H1 (cell line): ENCODE measurements around the gene ADGRV1. TPM values are rescaled to one million over a fixed set of nuclear protein-coding genes. Genes with fewer than 3 reads are reported as not detected.

ENCODE experiments used
- CTCF ChIA-PET: fragments of 300-600 bp; sonication (Branson Sonifier 250); formaldehyde crosslinking; loops from one replicate; lab custom pipeline; 2021; ENCODE audit not compliant: partially characterized antibody; lab: Charles Lee
- POLR2A ChIA-PET: fragments of 300-600 bp; sonication (Branson Sonifier 250); formaldehyde crosslinking; loops from one replicate; lab custom pipeline; 2021; ENCODE audit warnings: inconsistent platforms; ENCODE audit not compliant: partially characterized antibody; lab: Charles Lee
- DNase-seq, 2 experiments: peaks; one replicate each; pipeline versions ENCODE4 v3.0.0 to v3.0.0-alpha.2; 2010 to 2022; ENCODE audit warnings: low spot score in 2 of 2, low read depth in 1 of 2, mixed read lengths in 1 of 2
- FAIRE-seq: peaks from 2 replicates; lab custom pipeline; 2011; peaks lifted over from hg19 to GRCh38; lab: Jason Lieb, UNC
- H2AFZ ChIP-seq: 2 replicates; pipeline ENCODE4 v1.8.1; 2012; ENCODE audit warnings: low read length, inconsistent platforms
- H2AK5ac ChIP-seq: 2 replicates; pipeline ENCODE4 v1.6.1; 2013; ENCODE audit warnings: low read depth, low read length
- H2BK120ac ChIP-seq: replicated peaks from 2 replicates; pipeline ENCODE3; 2013; ENCODE audit warnings: low read depth, low read length, inconsistent platforms
- H2BK12ac ChIP-seq: 2 replicates; pipeline ENCODE4 v1.6.1; 2013; ENCODE audit warnings: low read depth, low read length
- H2BK15ac ChIP-seq: 2 replicates; pipeline ENCODE4 v1.6.1; 2013; ENCODE audit warnings: low read length
- H2BK20ac ChIP-seq: 2 replicates; pipeline ENCODE4 v1.6.1; 2013; ENCODE audit warnings: low read length
- H2BK5ac ChIP-seq: 2 replicates; pipeline ENCODE4 v1.6.1; 2013; ENCODE audit warnings: low read depth, low read length
- H3K14ac ChIP-seq: 2 replicates; pipeline ENCODE4 v1.6.1; 2013; ENCODE audit warnings: inconsistent platforms; ENCODE audit not compliant: insufficient read length
- H3K18ac ChIP-seq: 2 replicates; pipeline ENCODE4 v1.6.1; 2013; ENCODE audit warnings: low read length; ENCODE audit errors: extremely low read depth
- H3K23ac ChIP-seq: 2 replicates; pipeline ENCODE4 v1.6.1; 2013; ENCODE audit warnings: inconsistent platforms; ENCODE audit not compliant: insufficient read length
- H3K23me2 ChIP-seq: 2 replicates; pipeline ENCODE4 v1.6.1; 2013; ENCODE audit warnings: low read depth, low read length
- H3K27ac ChIP-seq: 2 replicates; pipeline ENCODE4 v1.6.1; 2011; ENCODE audit warnings: low read depth, low read length, inconsistent platforms
- H3K27me3 ChIP-seq, 4 experiments: replicated peaks in 1 of 4; 1 replicate in 1 of 4; 2 replicates in 3 of 4; pipeline versions ENCODE4 v1.6.1 to v1.8.1; 2011 to 2013; ENCODE audit warnings: low read length in 3 of 4, mild to moderate bottlenecking in 3 of 4, inconsistent platforms in 2 of 4, mixed read lengths in 2 of 4, moderate library complexity in 1 of 4; ENCODE audit not compliant: control insufficient read depth in 3 of 4, insufficient read depth in 3 of 4; ENCODE audit errors: extremely low read depth in 1 of 4
- H3K36me3 ChIP-seq, 4 experiments: 2 replicates each; pipeline versions ENCODE4 v1.6.1 to v1.8.1; 2011 to 2013; ENCODE audit warnings: mild to moderate bottlenecking in 4 of 4, low read length in 3 of 4, moderate library complexity in 2 of 4, control low read depth in 1 of 4, inconsistent platforms in 1 of 4; ENCODE audit not compliant: insufficient read depth in 4 of 4, control insufficient read depth in 2 of 4
- H3K4ac ChIP-seq: replicated peaks from 2 replicates; pipeline ENCODE3; 2013; ENCODE audit warnings: low read length, low read depth, mixed read lengths, inconsistent platforms; ENCODE audit not compliant: insufficient read length
- H3K4me1 ChIP-seq, 4 experiments: replicated peaks in 1 of 4; 1 replicate in 1 of 4; 2 replicates in 3 of 4; pipeline versions ENCODE4 v1.6.1 to v1.8.1; 2011 to 2013; ENCODE audit warnings: low read length in 3 of 4, inconsistent platforms in 2 of 4, mixed read lengths in 1 of 4; ENCODE audit not compliant: insufficient read depth in 4 of 4, control insufficient read depth in 3 of 4
- H3K4me2 ChIP-seq, 2 experiments: 2 replicates each; pipeline versions ENCODE4 v1.6.1 to v1.8.1; 2011 to 2013; ENCODE audit warnings: low read depth in 2 of 2, low read length in 2 of 2, control low read depth in 1 of 2, inconsistent platforms in 1 of 2, mild to moderate bottlenecking in 1 of 2; ENCODE audit not compliant: insufficient read depth in 1 of 2
- H3K4me3 ChIP-seq, 4 experiments: fragments of 200-600, 300-600 bp in 1 of 4; sonication (generic), shearing (Covaris generic), sonication (Bioruptor Twin) in 1 of 4; 2 replicates each; pipeline versions ENCODE4 v1.5.1 to v1.8.1; 2011 to 2016; ENCODE audit warnings: low read length in 4 of 4, low read depth in 3 of 4, control low read depth in 2 of 4, inconsistent platforms in 2 of 4, mild to moderate bottlenecking in 2 of 4, mixed read lengths in 1 of 4, moderate library complexity in 1 of 4; ENCODE audit not compliant: insufficient read depth in 2 of 4; ENCODE audit errors: extremely low read depth in 1 of 4
- H3K56ac ChIP-seq: replicated peaks from 2 replicates; pipeline ENCODE3; 2013; ENCODE audit warnings: low read depth, mild to moderate bottlenecking, mixed read lengths, low read length, inconsistent platforms; ENCODE audit not compliant: insufficient read length
- H3K79me1 ChIP-seq: 2 replicates; pipeline ENCODE4 v1.6.1; 2013; ENCODE audit warnings: low read depth, low read length, control low read depth
- H3K79me2 ChIP-seq, 2 experiments: 2 replicates each; pipeline versions ENCODE4 v1.6.1 to v1.8.1; 2012 to 2013; ENCODE audit warnings: low read length in 2 of 2, mild to moderate bottlenecking in 2 of 2, inconsistent platforms in 1 of 2; ENCODE audit not compliant: insufficient read depth in 2 of 2, control insufficient read depth in 1 of 2
- H3K9ac ChIP-seq, 4 experiments: replicated peaks in 1 of 4; 1 replicate in 1 of 4; 2 replicates in 3 of 4; pipeline versions ENCODE4 v1.6.1 to v1.8.1; 2011 to 2013; ENCODE audit warnings: low read depth in 3 of 4, low read length in 3 of 4, control low read depth in 2 of 4, mild to moderate bottlenecking in 2 of 4, moderate library complexity in 2 of 4, inconsistent platforms in 1 of 4; ENCODE audit errors: extremely low read depth in 1 of 4
- H3K9me3 ChIP-seq, 2 experiments: 2 replicates each; pipeline versions ENCODE4 v1.6.1 to v1.8.1; 2012 to 2013; ENCODE audit warnings: mild to moderate bottlenecking in 2 of 2, moderate library complexity in 2 of 2, control low read depth in 1 of 2, inconsistent platforms in 1 of 2, low read depth in 1 of 2, low read length in 1 of 2, mixed read lengths in 1 of 2; ENCODE audit not compliant: insufficient read depth in 2 of 2
- H4K20me1 ChIP-seq, 2 experiments: replicated peaks in 1 of 2; 2 replicates each; pipeline versions ENCODE3 to v1.8.1; 2011 to 2013; ENCODE audit warnings: inconsistent platforms in 2 of 2, low read length in 2 of 2, mild to moderate bottlenecking in 1 of 2; ENCODE audit not compliant: insufficient read depth in 2 of 2, control insufficient read depth in 1 of 2
- H4K5ac ChIP-seq: 2 replicates; pipeline ENCODE4 v1.6.1; 2013; ENCODE audit warnings: low read length, low read depth, mixed read lengths, inconsistent platforms; ENCODE audit not compliant: insufficient read length
- H4K8ac ChIP-seq: 2 replicates; pipeline ENCODE4 v1.8.0; 2013; ENCODE audit warnings: mild to moderate bottlenecking, moderate library complexity, low read length, inconsistent platforms; ENCODE audit not compliant: insufficient read depth; ENCODE audit errors: extremely low read depth
- H4K91ac ChIP-seq: replicated peaks from 2 replicates; pipeline ENCODE3; 2013; ENCODE audit warnings: low read length, mixed read lengths, inconsistent platforms; ENCODE audit not compliant: insufficient read length
- ATF3 ChIP-seq: IDR thresholded peaks from 2 replicates; pipeline ENCODE4 v1.6.1; 2011; ENCODE audit warnings: low read depth, mild to moderate bottlenecking, low read length; ENCODE audit not compliant: insufficient read depth
- BCL11A ChIP-seq, 2 experiments: IDR thresholded peaks; one replicate each; pipeline ENCODE4 v1.6.1; 2011; ENCODE audit warnings: low read depth in 2 of 2, low read length in 2 of 2, mild to moderate bottlenecking in 2 of 2
- CBX8 ChIP-seq: fragments of 300-800, 300-1000 bp; sonication (generic); IDR thresholded peaks from 2 replicates; pipeline ENCODE4 v1.7.1; 2016; ENCODE audit warnings: low read depth, low read length, borderline replicate concordance
- EZH2 ChIP-seq: fragments of 200-600 bp; sonication (generic); IDR thresholded peaks from 2 replicates; pipeline ENCODE4 v1.7.1; 2012; ENCODE audit warnings: low read depth, mild to moderate bottlenecking, moderate library complexity, low read length, inconsistent platforms; ENCODE audit not compliant: severe bottlenecking
- GTF2F1 ChIP-seq: IDR thresholded peaks from 2 replicates; pipeline ENCODE4 v1.6.1; 2012; ENCODE audit warnings: low read depth, low read length, improper control_type of control experiment, borderline replicate concordance
- JUN ChIP-seq: IDR thresholded peaks from 2 replicates; pipeline ENCODE4 v1.6.1; 2011; ENCODE audit warnings: low read depth, mild to moderate bottlenecking, improper control_type of control experiment, low read length
- PHF8 ChIP-seq: fragments of 200-600 bp; sonication (generic); conservative IDR thresholded peaks from 2 replicates; pipeline ENCODE4 v1.7.1; 2012; ENCODE audit warnings: low read depth, mild to moderate bottlenecking, inconsistent platforms, low read length, moderate library complexity
- POU5F1 ChIP-seq: IDR thresholded peaks from 2 replicates; pipeline ENCODE4 v1.6.1; 2011; ENCODE audit warnings: low read depth, mild to moderate bottlenecking, low read length, moderate library complexity
- RBBP5 ChIP-seq: IDR thresholded peaks from 2 replicates; pipeline ENCODE4 v1.7.1; 2012; ENCODE audit warnings: low read depth, mild to moderate bottlenecking, inconsistent platforms, low read length, moderate library complexity, borderline replicate concordance
- SRF ChIP-seq: IDR thresholded peaks from 2 replicates; pipeline ENCODE4 v1.6.1; 2011; ENCODE audit warnings: mild to moderate bottlenecking, low read depth, low read length, moderate library complexity
- TBP ChIP-seq: IDR thresholded peaks from 2 replicates; pipeline ENCODE4 v1.6.1; 2011; ENCODE audit warnings: low read depth, low read length, improper control_type of control experiment
- TCF12 ChIP-seq: IDR thresholded peaks from 2 replicates; pipeline ENCODE4 v1.6.1; 2011; ENCODE audit warnings: low read depth, mild to moderate bottlenecking, low read length
- USF2 ChIP-seq: IDR thresholded peaks from 2 replicates; pipeline ENCODE4 v1.6.1; 2011; ENCODE audit warnings: low read length, improper control_type of control experiment
- YY1 ChIP-seq: IDR thresholded peaks from 2 replicates; pipeline ENCODE4 v1.6.1; 2011; ENCODE audit warnings: low read depth, mild to moderate bottlenecking, low read length
- polyA plus RNA-seq, 7 experiments: library from polyadenylated mRNA; depleted of rRNA in 3 of 7; stranded (reverse) in 5 of 7; unstranded in 2 of 7; fragments of >200 nt in 5 of 7; fragments of 200-250 nt in 2 of 7; gene quantifications; 1 replicate in 5 of 7; 2 replicates in 1 of 7; 4 replicates in 1 of 7; pipeline versions ENCODE4 v1.2.1 to v1.2.3, GENCODE V29; 2011 to 2013; ENCODE audit warnings: missing spikeins in 2 of 7, mixed read lengths in 2 of 7
- total RNA-seq: library from RNA; stranded (reverse); fragmentation: NEBNext Ultra II Directional; extraction: Animal tissue kit (Norgen Biotek cat#: 25700); gene quantifications from 2 replicates; pipeline ENCODE4 v1.2.1, GENCODE V29; 2021

Gene ADGRV1
- total and polyA plus RNA-seq, 2 of the 8 experiments (the other 6 are each of a cell fraction or from before 2014, with no cell fraction given): 53.1 to 62.2 TPM

DNA sequence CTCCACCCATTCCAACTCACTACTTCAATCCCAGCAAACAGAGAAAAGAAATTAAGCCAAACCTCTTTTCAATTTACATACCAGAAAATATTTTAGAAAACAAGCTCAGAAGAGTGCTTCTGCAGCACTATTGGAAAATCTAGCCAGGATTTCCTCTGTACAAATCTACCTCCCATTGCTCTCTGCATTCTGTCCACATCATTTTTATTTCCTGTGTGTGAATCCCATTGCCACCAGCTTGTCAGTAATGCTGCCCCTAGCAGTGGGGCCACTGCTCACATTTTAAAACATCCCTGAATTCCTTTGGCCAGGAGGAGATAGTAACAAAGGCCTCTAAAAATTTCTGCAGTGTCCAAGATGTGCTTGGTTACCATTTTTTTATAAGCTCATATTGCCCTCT, 592.0 kb downstream of the ADGRV1 start:
- H3K4me2 ChIP-seq: no peak overlapping the region

More for the DNA sequence above, 592.0 kb downstream of the ADGRV1 start:
- H3K79me1 ChIP-seq: no peaks in the 10 kb centered on the region
- TF ChIP-seq SRF: no peak
- no peak for TF ChIP-seq BCL11A (IDR thresholded peaks at IDR 0.05; ENCODE audit: low read depth in 2 of 2, low read length in 2 of 2)
- TF ChIP-seq CBX8: no peak
- TF ChIP-seq ATF3: no peak
- TF ChIP-seq GTF2F1: no peak
- TF ChIP-seq PHF8: no peak
- TF ChIP-seq EZH2: no peak
- no peak for TF ChIP-seq RBBP5
- TF ChIP-seq POU5F1: no peak
- no peak for TF ChIP-seq TBP
- no peak for TF ChIP-seq YY1
- TF ChIP-seq TCF12: no peak
- no peak for TF ChIP-seq JUN
- no peak for TF ChIP-seq USF2
- no peak overlapping the region for H3K9ac ChIP-seq
- no peak overlapping the region for H2BK5ac ChIP-seq
- no peak overlapping the region for H2AK5ac ChIP-seq
- peaks cover 2 to 6% of the 10 kb centered on the region in 2 experiments; a peak in 1 of 4 replicates for H3K9me3 ChIP-seq
- no peak overlapping the region for H3K18ac ChIP-seq
- ChIA-PET CTCF (interaction anchor here (0.7 to 1.7 kb wide), 5 partner anchors 44 to 219 kb away, joined by 3 to 6 read pairs (median 3); no protein-coding TSS in a partner anchor), POLR2A (no interaction called here)
- H3K36me3 ChIP-seq: peaks cover 0 to 19% (median 2%) of the 10 kb centered on the region in 4 experiments; a peak in 5 of 8 replicates
- H3K4me3 ChIP-seq: no peak overlapping the region
- no peak overlapping the region for H3K23ac ChIP-seq
- H3K4me1 ChIP-seq: 0 out of 7 replicates have a peak, but pooled peaks cover 0 to 2% (median 0%) of the 10 kb centered on the region in 4 experiments
- no peaks in the 10 kb centered on the region for H4K20me1 ChIP-seq
- H2BK12ac ChIP-seq: no peak overlapping the region
- H4K91ac ChIP-seq: no peak overlapping the region
- no peak overlapping the region for H2AFZ ChIP-seq
- DNase-seq (no peak), FAIRE-seq (no peak)
- no peak overlapping the region for H3K56ac ChIP-seq
- H3K14ac ChIP-seq: no peak overlapping the region
- no peak overlapping the region for H2BK20ac ChIP-seq
- H4K8ac ChIP-seq: no peak overlapping the region
- H3K4ac ChIP-seq: no peak overlapping the region
- no peaks in the 10 kb centered on the region for H3K79me2 ChIP-seq
- H3K27ac ChIP-seq: no peak overlapping the region
- H2BK120ac ChIP-seq: no peak overlapping the region
- no peaks in the 10 kb centered on the region for H3K27me3 ChIP-seq
- H3K23me2 ChIP-seq: no peaks in the 10 kb centered on the region
- H4K5ac ChIP-seq: no peak overlapping the region
- no peak overlapping the region for H2BK15ac ChIP-seq
